Lung (tissue), 12 donors: ENCODE results near the gene IL36RN. TPM values are rescaled to one million over a fixed set of nuclear protein-coding genes. Genes with fewer than 3 reads are reported as not detected.
"Not testable (repeated sequence)": the region's sequence is repeated elsewhere in the genome, so short reads cannot be mapped to it uniquely, and the experiment has no call there.

Experiments used
- ATAC-seq: fragments of 200-7000 bp; cut with Tn5 transposase; one replicate; pipeline ENCODE4 v1.9.1; 2020; ENCODE audit warnings: moderate number of reproducible peaks; ENCODE audit not compliant: insufficient read depth, low FRiP score
- DNase-seq, 3 donors: peaks; one replicate each; pipeline ENCODE4 v3.0.0-alpha.2; 2013 to 2017
- H3K27ac ChIP-seq, 2 donors: one replicate each; pipeline ENCODE4 v1.5.1; 2013; ENCODE audit warnings: mild to moderate bottlenecking in 2 of 2, moderate library complexity in 2 of 2, control low read depth in 1 of 2, inconsistent platforms in 1 of 2, low read depth in 1 of 2, low read length in 1 of 2
- H3K27me3 ChIP-seq, 3 donors: one replicate each; pipeline ENCODE4 v1.5.1; 2013; ENCODE audit warnings: low read length in 2 of 3; ENCODE audit not compliant: control insufficient read depth in 3 of 3, insufficient read depth in 3 of 3
- H3K36me3 ChIP-seq, 4 donors: one replicate each; pipeline ENCODE4 v1.5.1; 2013; ENCODE audit warnings: low read length in 4 of 4, mild to moderate bottlenecking in 1 of 4, moderate library complexity in 1 of 4; ENCODE audit not compliant: control insufficient read depth in 4 of 4, insufficient read depth in 4 of 4
- H3K4me1 ChIP-seq, 5 donors: one replicate each; pipeline ENCODE4 v1.5.1; 2013; ENCODE audit warnings: low read length in 5 of 5, mild to moderate bottlenecking in 2 of 5, moderate library complexity in 1 of 5; ENCODE audit not compliant: control insufficient read depth in 5 of 5, insufficient read depth in 5 of 5
- H3K4me3 ChIP-seq: one replicate; pipeline ENCODE4 v1.5.1; 2013; ENCODE audit warnings: mild to moderate bottlenecking, control low read depth, moderate library complexity
- H3K9ac ChIP-seq, 2 donors: one replicate each; pipeline ENCODE4 v1.5.1; 2013; ENCODE audit warnings: low read length in 2 of 2, control low read depth in 1 of 2; ENCODE audit not compliant: insufficient read depth in 1 of 2
- H3K9me3 ChIP-seq, 4 donors: one replicate each; pipeline ENCODE4 v1.5.1; 2013; ENCODE audit warnings: low read length in 3 of 4, mild to moderate bottlenecking in 1 of 4, moderate library complexity in 1 of 4; ENCODE audit not compliant: control insufficient read depth in 4 of 4, insufficient read depth in 3 of 4
- WGBS, 2 donors: extraction: QIAGEN DNeasy Blood & Tissue Kit; methylation state at CpG; one replicate each; pipeline ENCODE4 v1.1.7; 2013; 5-methylcytosine and 5-hydroxymethylcytosine counted together
- polyA plus RNA-seq, 2 donors: library from polyadenylated mRNA; stranded (reverse); fragments of 200-250 nt; gene quantifications; one replicate each; pipeline ENCODE4 v1.2.1, GENCODE V29; 2013
- total RNA-seq, 2 donors: library from RNA; depleted of rRNA in 1 of 2; stranded (reverse); fragments of >200 nt in 1 of 2; gene quantifications; one replicate each; pipeline ENCODE4 v1.2.1, GENCODE V29; 2014 to 2021
- TF ChIP-seq, protein P1 (sequence below): IDR thresholded peaks from 2 replicates; pipeline ENCODE4 v1.5.1; 2012; ENCODE audit warnings: mild to moderate bottlenecking; ENCODE audit errors: control extremely low read depth, extremely low read depth
- donor health status: control.
- donor health status: control.
- donor health status: Bipolar disorder and iron deficiency.
- donor health status: healthy.
- donor health status: DM: yes; HTN: yes; CAD: no.

IL36RN gene
- total and polyA plus RNA-seq, 4 donors, result 0.01 to 0.09 TPM; not detected in 2

DNA sequence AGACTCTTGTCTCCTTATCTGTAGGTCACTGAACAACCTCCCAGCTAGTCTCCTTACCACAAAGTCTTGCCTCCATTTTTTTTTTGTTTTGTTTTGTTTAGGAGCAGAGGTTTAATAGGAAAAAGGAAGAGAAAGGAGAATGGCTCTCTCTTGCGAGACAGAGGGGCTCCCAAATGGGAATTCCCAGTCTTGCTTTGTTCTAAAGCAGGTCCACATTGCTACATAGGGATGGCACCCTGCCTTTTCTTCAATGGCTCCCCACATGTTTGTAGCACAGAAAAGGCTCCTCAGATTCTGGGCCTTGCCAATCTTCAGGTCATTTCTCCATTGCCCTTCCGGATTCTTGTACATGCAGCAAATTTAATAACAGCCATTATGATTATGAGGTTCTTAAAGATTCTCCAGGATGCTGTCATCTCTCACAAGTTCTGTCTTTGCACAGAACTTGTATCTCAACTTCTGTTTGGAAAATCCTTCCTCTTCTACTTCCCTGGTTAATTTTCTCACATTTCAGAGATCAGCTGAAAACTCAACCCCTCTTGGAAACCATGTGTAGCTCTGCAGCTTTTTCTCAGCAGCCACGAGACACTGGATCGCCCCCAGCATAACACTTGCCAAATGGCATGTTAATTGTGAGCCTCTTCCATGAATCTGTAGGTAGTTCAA is 32.4 kb downstream of the IL36RN start:
- Histone ChIP-seq H3K27ac (no peak overlapping the region), H3K36me3 (no peaks in the 10 kb centered on the region), H3K9me3 (no peaks in the 10 kb centered on the region), H3K9ac (no peak overlapping the region), H3K4me3 (no peak overlapping the region), H3K4me1 (peaks cover 0 to 1% (median 0%) of the 10 kb centered on the region in 5 donors), H3K27me3 (no peaks in the 10 kb centered on the region)
- TF ChIP-seq, protein P1, sequence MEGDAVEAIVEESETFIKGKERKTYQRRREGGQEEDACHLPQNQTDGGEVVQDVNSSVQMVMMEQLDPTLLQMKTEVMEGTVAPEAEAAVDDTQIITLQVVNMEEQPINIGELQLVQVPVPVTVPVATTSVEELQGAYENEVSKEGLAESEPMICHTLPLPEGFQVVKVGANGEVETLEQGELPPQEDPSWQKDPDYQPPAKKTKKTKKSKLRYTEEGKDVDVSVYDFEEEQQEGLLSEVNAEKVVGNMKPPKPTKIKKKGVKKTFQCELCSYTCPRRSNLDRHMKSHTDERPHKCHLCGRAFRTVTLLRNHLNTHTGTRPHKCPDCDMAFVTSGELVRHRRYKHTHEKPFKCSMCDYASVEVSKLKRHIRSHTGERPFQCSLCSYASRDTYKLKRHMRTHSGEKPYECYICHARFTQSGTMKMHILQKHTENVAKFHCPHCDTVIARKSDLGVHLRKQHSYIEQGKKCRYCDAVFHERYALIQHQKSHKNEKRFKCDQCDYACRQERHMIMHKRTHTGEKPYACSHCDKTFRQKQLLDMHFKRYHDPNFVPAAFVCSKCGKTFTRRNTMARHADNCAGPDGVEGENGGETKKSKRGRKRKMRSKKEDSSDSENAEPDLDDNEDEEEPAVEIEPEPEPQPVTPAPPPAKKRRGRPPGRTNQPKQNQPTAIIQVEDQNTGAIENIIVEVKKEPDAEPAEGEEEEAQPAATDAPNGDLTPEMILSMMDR, result no peak
- no peak for DNase-seq
- no peak for ATAC-seq
- 81 to 84% methylated on average over 4 of the region's 4 CpGs for WGBS, 2 donors

DNA sequence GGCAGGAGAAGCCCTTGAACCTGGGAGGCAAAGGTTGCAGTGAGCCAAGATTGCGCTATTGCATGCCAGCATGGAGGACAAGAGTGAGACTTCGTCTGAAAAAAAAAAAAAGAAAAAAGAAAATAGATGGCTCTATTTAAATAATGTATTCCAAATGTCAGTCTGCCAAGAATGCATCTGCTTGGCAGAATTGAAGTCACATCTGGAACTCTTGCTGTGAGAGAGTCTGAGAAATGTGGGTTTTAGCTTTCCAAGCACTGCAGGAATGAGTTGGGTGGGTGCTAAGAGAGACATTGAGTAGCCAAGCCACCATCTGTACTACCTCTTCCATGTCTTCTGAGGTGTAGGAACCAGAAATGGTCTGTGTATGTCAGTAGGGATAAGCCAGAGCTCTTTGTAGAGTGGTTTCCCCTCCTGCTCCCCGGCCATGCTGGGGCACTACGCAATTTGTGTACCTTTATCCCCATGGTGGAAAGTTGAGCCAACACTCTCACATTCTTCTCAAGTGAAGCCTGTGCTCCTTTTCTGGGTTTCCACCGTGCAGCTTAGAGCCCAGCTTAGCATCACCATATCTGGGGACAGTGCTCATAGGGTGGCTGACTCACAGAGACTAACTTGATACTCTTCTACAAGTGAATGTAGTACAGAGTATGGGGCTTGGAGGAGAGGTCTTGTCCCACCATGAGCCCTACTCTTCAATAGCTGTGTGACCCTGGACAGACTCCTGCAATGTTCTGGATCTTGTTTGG is 34.0 kb downstream of the IL36RN start:
- no peak for ATAC-seq
- Histone ChIP-seq H3K4me1 (peaks cover 0 to 2% (median 0%) of the 10 kb centered on the region in 5 donors), H3K27me3 (no peaks in the 10 kb centered on the region), H3K9me3 (no peaks in the 10 kb centered on the region), H3K27ac (no peak overlapping the region), H3K36me3 (no peaks in the 10 kb centered on the region), H3K9ac (no peak overlapping the region), H3K4me3 (no peak overlapping the region)
- DNase-seq, result no peak
- TF ChIP-seq, protein P1, result no peak
- 87 to 88% methylated on average over 5 of the region's 5 CpGs for WGBS, 2 donors

DNA sequence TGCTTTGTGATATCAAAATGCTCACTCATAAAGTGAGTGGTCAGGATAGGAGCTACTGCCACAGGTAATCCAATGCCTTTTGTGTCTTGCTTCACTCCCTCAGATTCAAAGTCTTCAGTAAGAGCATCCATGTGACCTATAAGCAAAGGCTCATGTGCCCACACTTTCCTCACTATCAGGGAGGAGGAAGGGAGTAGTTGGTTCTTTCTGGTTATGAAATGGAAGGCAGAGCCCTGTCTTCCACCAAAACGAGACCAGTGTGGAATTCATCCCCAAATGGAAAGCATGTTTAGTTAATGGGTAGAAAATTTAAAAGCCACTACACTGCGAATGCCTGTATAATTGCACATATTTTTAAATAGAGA is 34.6 kb downstream of the IL36RN start:
- no peak for DNase-seq
- Histone ChIP-seq H3K27me3 (no peaks in the 10 kb centered on the region), H3K4me3 (no peak overlapping the region), H3K27ac (no peak overlapping the region), H3K9me3 (no peaks in the 10 kb centered on the region), H3K36me3 (no peaks in the 10 kb centered on the region), H3K9ac (no peak overlapping the region), H3K4me1 (peaks cover 0 to 2% (median 0%) of the 10 kb centered on the region in 5 donors)
- no peak for ATAC-seq
- WGBS, 2 donors, result 58 to 64% methylated on average over 2 of the region's 2 CpGs
- TF ChIP-seq, protein P1, result no peak

DNA sequence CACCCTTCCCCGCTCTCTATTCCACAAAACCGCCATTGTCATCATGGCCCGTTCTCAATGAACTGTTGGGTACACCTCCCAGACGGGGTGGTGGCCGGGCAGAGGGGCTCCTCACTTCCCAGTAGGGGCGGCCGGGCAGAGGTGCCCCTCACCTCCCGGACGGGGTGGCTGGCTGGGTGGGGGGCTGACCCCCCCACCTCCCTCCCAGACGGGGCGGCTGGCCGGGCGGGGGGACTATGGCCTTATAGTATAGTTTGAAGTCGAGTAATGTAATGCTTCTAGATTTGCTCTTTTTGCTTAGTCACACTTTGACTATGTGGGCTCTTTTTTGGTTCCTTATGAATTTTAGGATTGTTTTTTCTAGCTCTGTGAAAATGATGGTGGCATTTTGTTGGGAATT is 37.3 kb downstream of the IL36RN start:
- H3K9ac ChIP-seq, ATAC-seq: not testable (repeated sequence)
- WGBS, 2 donors, result 89 to 99% methylated on average over 8 to 14 of the region's 14 CpGs

DNA sequence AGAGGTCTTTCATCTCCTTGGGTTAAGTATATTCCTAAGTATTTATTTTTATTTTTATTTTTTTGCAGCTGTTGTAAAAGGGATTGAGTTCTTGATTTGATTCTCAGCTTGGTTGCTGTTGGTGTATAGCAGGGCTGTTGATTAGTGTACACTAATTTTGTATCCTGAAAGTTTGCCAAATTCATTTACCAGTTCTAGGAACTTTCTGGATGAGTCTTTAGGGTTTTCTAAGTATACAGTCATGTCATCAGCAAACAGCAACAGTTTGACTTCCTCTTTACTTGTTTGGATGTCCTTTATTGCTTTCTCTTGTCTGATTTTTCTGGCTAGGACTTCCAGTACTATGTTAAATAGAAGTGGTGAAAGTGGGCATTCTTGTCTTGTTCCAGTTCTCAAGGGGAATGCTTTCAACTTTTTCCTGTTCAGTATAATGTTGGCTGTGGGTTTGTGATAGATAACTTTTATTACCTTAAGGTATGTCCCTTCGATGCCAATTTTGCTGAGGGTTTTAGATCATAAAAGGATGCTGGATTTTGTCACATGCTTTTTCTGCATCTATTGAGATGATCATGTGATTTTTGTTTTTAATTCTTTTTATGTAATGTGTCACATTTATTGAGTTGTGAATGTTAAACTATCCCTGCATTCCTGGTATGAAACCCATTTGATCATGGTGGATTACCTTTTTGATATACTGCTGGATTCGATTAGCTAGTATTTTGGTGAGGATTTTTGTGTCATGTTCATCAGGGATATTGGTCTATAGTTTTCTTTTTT is 38.0 kb downstream of the IL36RN start:
- H3K27ac ChIP-seq, H3K4me3 ChIP-seq, H3K4me1 ChIP-seq, H3K9ac ChIP-seq, ATAC-seq, DNase-seq, H3K36me3 ChIP-seq, H3K27me3 ChIP-seq, H3K9me3 ChIP-seq: not testable (repeated sequence)
- 45 to 97% methylated on average over 2 of the region's 2 CpGs for WGBS, 2 donors

More for the DNA sequence above, 37.3 kb downstream of the IL36RN start:
- H3K27ac ChIP-seq, H3K4me1 ChIP-seq, H3K27me3 ChIP-seq, H3K9me3 ChIP-seq, DNase-seq, H3K4me3 ChIP-seq, H3K36me3 ChIP-seq: not testable (repeated sequence)
